K562 (cell line): ENCODE measurements around the gene LYSMD4. TPM values are rescaled to one million over a fixed set of nuclear protein-coding genes. Genes with fewer than 3 reads are reported as not detected.
A peak's percentile ranks its signal among the peaks of the same experiment; 100 is the strongest.

Experiments used
- ATAC-seq: fragments of 200-7000 bp; cut with Tn5 transposase; 3 replicates; pipeline ENCODE4 v1.9.1; 2020; ENCODE audit warnings: moderate library complexity
- BruUV-seq: library from RNA; stranded (reverse); fragments of 400-500 nt; replicated peaks from 2 replicates; lab custom pipeline; 2021; lab: Mats Ljungman, UMichigan
- CTCF ChIA-PET: fragments of 300-600 bp; formaldehyde crosslinking; extraction: SDS; loops from one replicate; lab custom pipeline; 2021; ENCODE audit warnings: low intra/inter-chr PET ratio; lab: Yijun Ruan, JAX
- POLR2A ChIA-PET: fragments of 300-600, 350-650 bp; sonication (Branson Sonifier 250); formaldehyde crosslinking; extraction: SDS; loops from one replicate; lab custom pipeline; 2021; ENCODE audit warnings: antibody characterized with exemption, inconsistent platforms; lab: Yijun Ruan, JAX
- DNase-seq, 4 experiments: peaks; one replicate each; pipeline versions ENCODE4 v3.0.0 to v3.0.0-alpha.2; 2011 to 2018; ENCODE audit warnings: low spot score in 3 of 4, mixed read lengths in 3 of 4; ENCODE audit errors: extremely low read depth in 1 of 4
- FAIRE-seq: peaks from 2 replicates; lab custom pipeline; 2011; peaks lifted over from hg19 to GRCh38; lab: Jason Lieb, UNC
- H2AFZ ChIP-seq: 2 replicates; pipeline ENCODE4 v1.6.0; 2011; ENCODE audit warnings: low read depth, low read length, control low read depth, inconsistent platforms
- H3K27ac ChIP-seq: fragments of 200-600 bp; 3 replicates; pipeline ENCODE4 v1.8.0; 2011; ENCODE audit warnings: low read depth, mild to moderate bottlenecking, control low read depth, inconsistent platforms, low read length, moderate library complexity, mixed read lengths; ENCODE audit errors: extremely low read depth
- H3K27me3 ChIP-seq, 2 experiments: fragments of 300-600 bp in 1 of 2; 2 replicates in 1 of 2; 3 replicates in 1 of 2; pipeline versions ENCODE4 v1.6.0 to v1.8.0; 2011; ENCODE audit warnings: inconsistent platforms in 2 of 2, low read length in 2 of 2, mild to moderate bottlenecking in 1 of 2, mixed read lengths in 1 of 2, moderate library complexity in 1 of 2; ENCODE audit not compliant: control insufficient read depth in 2 of 2, insufficient read depth in 2 of 2
- H3K36me3 ChIP-seq: fragments of 300-600 bp; 3 replicates; pipeline ENCODE4 v1.8.0; 2011; ENCODE audit warnings: mild to moderate bottlenecking, low read length, inconsistent platforms; ENCODE audit not compliant: control insufficient read depth, insufficient read depth
- H3K4me1 ChIP-seq, 2 experiments: fragments of 200-600 bp in 1 of 2; replicated peaks in 1 of 2; 2 replicates in 1 of 2; 3 replicates in 1 of 2; pipeline versions ENCODE4 v1.5.1 to v1.8.0; 2011; ENCODE audit warnings: inconsistent platforms in 2 of 2, low read length in 2 of 2, mild to moderate bottlenecking in 1 of 2, mixed read lengths in 1 of 2, moderate library complexity in 1 of 2; ENCODE audit not compliant: control insufficient read depth in 2 of 2, insufficient read depth in 2 of 2
- H3K4me2 ChIP-seq: 2 replicates; pipeline ENCODE4 v1.6.1; 2011; ENCODE audit warnings: low read length, control low read depth, inconsistent platforms, mixed read lengths; ENCODE audit not compliant: insufficient read depth
- H3K4me3 ChIP-seq: fragments of 200-600 bp; sonication (generic), shearing (Covaris generic); 2 replicates; pipeline ENCODE4 v1.5.1; 2016; ENCODE audit warnings: control low read depth, inconsistent platforms
- H3K79me2 ChIP-seq: fragments of 200-600 bp; 3 replicates; pipeline ENCODE4 v1.8.0; 2011; ENCODE audit warnings: low read length, inconsistent platforms; ENCODE audit not compliant: control insufficient read depth, insufficient read depth
- H3K9ac ChIP-seq, 2 experiments: 2 replicates each; pipeline versions ENCODE4 v1.6.0 to v1.6.1; 2011; ENCODE audit warnings: low read depth in 2 of 2, low read length in 2 of 2, control low read depth in 1 of 2, inconsistent platforms in 1 of 2, mild to moderate bottlenecking in 1 of 2, mixed read lengths in 1 of 2; ENCODE audit not compliant: insufficient read depth in 1 of 2
- H3K9me1 ChIP-seq: one replicate; pipeline ENCODE4 v1.6.0; 2011; ENCODE audit warnings: inconsistent platforms, mild to moderate bottlenecking, low read length, moderate library complexity; ENCODE audit not compliant: control insufficient read depth, insufficient read depth
- H3K9me3 ChIP-seq: replicated peaks from 2 replicates; pipeline ENCODE4 v1.5.1; 2011; ENCODE audit warnings: low read depth, low read length, inconsistent platforms; ENCODE audit not compliant: control insufficient read depth, insufficient read depth
- H4K20me1 ChIP-seq: replicated peaks from 2 replicates; pipeline ENCODE4 v1.6.1; 2011; ENCODE audit warnings: low read length, inconsistent platforms, mixed read lengths; ENCODE audit not compliant: control insufficient read depth, insufficient read depth
- BDP1 ChIP-seq: IDR thresholded peaks from 3 replicates; pipeline ENCODE4 v1.6.1; 2011; ENCODE audit not compliant: insufficient read length, insufficient read depth
- DPF2 ChIP-seq: fragments of 450-650 bp; IDR thresholded peaks from 2 replicates; pipeline ENCODE4 v1.6.1; 2016
- HBP1 ChIP-seq: fragments of 450-650 bp; formaldehyde crosslinking; IDR thresholded peaks from 2 replicates; pipeline ENCODE4 v1.4.0; 2022; ENCODE audit warnings: missing genetic modification characterization
- HNRNPLL ChIP-seq: fragments of 200-400 bp; formaldehyde crosslinking; IDR thresholded peaks from 2 replicates; pipeline ENCODE4 v1.6.1; 2017; ENCODE audit warnings: low read length, low read depth, mild to moderate bottlenecking; ENCODE audit not compliant: poor library complexity, severe bottlenecking
- ILK ChIP-seq: fragments of 450-650 bp; IDR thresholded peaks from 2 replicates; pipeline ENCODE4 v1.6.1; 2016; ENCODE audit warnings: missing genetic modification characterization, low read depth, mild to moderate bottlenecking, missing compliant biosample characterization, moderate library complexity, borderline replicate concordance
- KLF10 ChIP-seq: fragments of 250-450 bp; sonication (Bioruptor Pico); IDR thresholded peaks from 2 replicates; pipeline ENCODE4 v1.6.1; 2021; ENCODE audit warnings: matching md5 sums
- L3MBTL2 ChIP-seq: fragments of 450-650 bp; IDR thresholded peaks from 2 replicates; pipeline ENCODE4 v1.6.1; 2016; ENCODE audit warnings: mild to moderate bottlenecking, moderate library complexity
- RHOXF2B ChIP-seq: fragments of 250-450 bp; sonication (Bioruptor Pico); conservative IDR thresholded peaks from 2 replicates; pipeline ENCODE4 v1.5.1; 2021
- RUNX1 ChIP-seq: sonication (generic); IDR thresholded peaks from 2 replicates; pipeline ENCODE4 v1.6.1; 2016; ENCODE audit warnings: antibody characterized with exemption, low read depth
- STAG1 ChIP-seq: sonication (generic); formaldehyde crosslinking; IDR thresholded peaks from 2 replicates; pipeline ENCODE4 v1.5.0; 2020; ENCODE audit warnings: missing genetic modification reagents, borderline replicate concordance
- USF1 ChIP-seq: sonication (generic); formaldehyde crosslinking; IDR thresholded peaks from 2 replicates; pipeline ENCODE4 v1.9.0; 2022; ENCODE audit warnings: mild to moderate bottlenecking, missing genetic modification reagents
- ZNF280B ChIP-seq: fragments of 250-450 bp; sonication (Bioruptor Pico); IDR thresholded peaks from 2 replicates; pipeline ENCODE4 v1.5.1; 2021; ENCODE audit warnings: mild to moderate bottlenecking
- ZNF324 ChIP-seq: fragments of 250-450 bp; sonication (Bioruptor Pico); IDR thresholded peaks from 2 replicates; pipeline ENCODE4 v1.4.0; 2020; ENCODE audit warnings: mild to moderate bottlenecking
- ZNF354B ChIP-seq: fragments of 250-450 bp; sonication (Bioruptor Pico); IDR thresholded peaks from 2 replicates; pipeline ENCODE4 v1.4.0; 2020
- ZNF57 ChIP-seq: fragments of 450-650 bp; formaldehyde crosslinking; IDR thresholded peaks from 2 replicates; pipeline ENCODE4 v1.4.0; 2020; ENCODE audit warnings: mild to moderate bottlenecking, moderate library complexity
- ZNF766 ChIP-seq: fragments of 200-800 bp; sonication (Bioruptor generic); conservative IDR thresholded peaks from 2 replicates; pipeline ENCODE4 v1.6.1; 2016; ENCODE audit warnings: missing genetic modification characterization, missing compliant biosample characterization
- WGBS: fragments of 100-300 bp; shearing (Covaris generic); methylation state at CpG from one replicate; pipeline ENCODE4 v1.1.6; 2016; ENCODE audit warnings: low coverage, mixed read lengths; ENCODE audit not compliant: insufficient coverage; ENCODE audit errors: missing lambda C conversion rate; 5-methylcytosine and 5-hydroxymethylcytosine counted together
- in situ Hi-C: fragments of 300-500 bp; cut with MboI; formaldehyde crosslinking; loops from 4 replicates; pipeline ENCODE4 v1.15.0; 2018; ENCODE audit warnings: inconsistent platforms, mixed read lengths
- intact Hi-C: fragments of 100-400 bp; cut with micrococcal nuclease; formaldehyde crosslinking; loops from 2 replicates; pipeline ENCODE4 v1.14.2; 2022
- polyA plus RNA-seq, 8 experiments: library from polyadenylated mRNA; depleted of rRNA in 4 of 8; stranded (reverse) in 5 of 8; unstranded in 3 of 8; fragments of >200 nt; fragmentation: Nextera tagmentation in 2 of 8; fragmentation: Illumina TruSeq in 1 of 8; extraction: Ambion mirVana in 2 of 8; extraction: Trizol in 1 of 8; gene quantifications; 2 replicates each; pipeline versions ENCODE4 v1.2.1 to v1.2.3, GENCODE V29; 2011 to 2014; ENCODE audit warnings: inconsistent platforms in 1 of 8, missing spikeins in 1 of 8
- total RNA-seq, 7 experiments: library from RNA; depleted of rRNA in 6 of 7; stranded (reverse); fragments of >200 nt in 6 of 7; fragmentation: Illumina TruSeq in 2 of 7; extraction: Trizol in 2 of 7; gene quantifications; 2 replicates each; pipeline versions ENCODE4 v1.2.1 to v1.2.3, GENCODE V29; 2011 to 2021; ENCODE audit warnings: low replicate concordance in 1 of 7
- TF ChIP-seq, protein P1 (sequence below): sonication (generic); formaldehyde crosslinking; IDR thresholded peaks from 2 replicates; pipeline ENCODE4 v1.8.0; 2022; ENCODE audit warnings: mild to moderate bottlenecking, missing genetic modification reagents
- TF ChIP-seq, protein P2 (sequence below), 2 experiments: IDR thresholded peaks; 2 replicates each; pipeline ENCODE4 v1.6.1; 2012; ENCODE audit warnings: improper control_type of control experiment in 2 of 2, low read depth in 2 of 2, low read length in 2 of 2, borderline replicate concordance in 1 of 2

Gene LYSMD4
- total and polyA plus RNA-seq, 9 of the 15 experiments (the other 6 are each of a cell fraction or from before 2014, with no cell fraction given), result 0.46 to 3.1 (median 2.0) TPM

DNA sequence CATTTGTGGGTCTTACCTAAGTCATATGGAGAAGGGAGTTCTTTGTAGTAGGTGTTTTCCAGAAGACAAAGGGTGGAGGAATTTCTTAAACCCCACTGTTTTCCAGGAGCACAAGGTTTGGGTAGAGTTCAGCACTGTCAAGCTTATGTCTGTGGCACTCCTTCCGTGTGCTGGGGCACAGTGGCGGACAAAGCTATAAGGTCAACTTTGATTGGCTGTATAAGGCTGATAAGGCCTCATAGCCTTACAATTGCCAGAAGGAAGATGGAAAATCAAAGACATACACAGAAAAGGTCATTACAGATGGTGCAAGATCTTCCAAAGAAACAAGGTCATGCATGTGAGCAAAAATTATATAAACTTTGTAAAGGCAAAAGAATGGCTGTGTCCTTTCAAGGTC lies 3.5 kb upstream of the LYSMD4 start:
- intact Hi-C loops (no loop called here), in situ Hi-C loops (loop anchor here (25.0 kb wide), 1 partner anchor 449 kb away; no protein-coding TSS in a partner anchor)
- POLR2A ChIA-PET, result no interaction called here
- TF ChIP-seq USF1 (no peak), STAG1 (no peak), RUNX1 (no peak), DPF2 (no peak), ZNF324 (CRISPR knock-in tag) (no peak), ILK (tag) (no peak), ZNF354B (no peak), HBP1 (CRISPR knock-in tag) (no peak), BDP1 (no peak), ZNF280B (CRISPR knock-in tag) (no peak), L3MBTL2 (no peak), ZNF57 (CRISPR knock-in tag) (no peak), RHOXF2B (CRISPR knock-in tag) (no peak), KLF10 (CRISPR knock-in tag) (no peak), ZNF766 (CRISPR knock-in tag) (no peak), HNRNPLL (no peak)
- TF ChIP-seq, protein P1, sequence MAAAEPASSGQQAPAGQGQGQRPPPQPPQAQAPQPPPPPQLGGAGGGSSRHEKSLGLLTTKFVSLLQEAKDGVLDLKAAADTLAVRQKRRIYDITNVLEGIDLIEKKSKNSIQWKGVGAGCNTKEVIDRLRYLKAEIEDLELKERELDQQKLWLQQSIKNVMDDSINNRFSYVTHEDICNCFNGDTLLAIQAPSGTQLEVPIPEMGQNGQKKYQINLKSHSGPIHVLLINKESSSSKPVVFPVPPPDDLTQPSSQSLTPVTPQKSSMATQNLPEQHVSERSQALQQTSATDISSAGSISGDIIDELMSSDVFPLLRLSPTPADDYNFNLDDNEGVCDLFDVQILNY (CRISPR knock-in tag), result no peak
- TF ChIP-seq, protein P2, sequence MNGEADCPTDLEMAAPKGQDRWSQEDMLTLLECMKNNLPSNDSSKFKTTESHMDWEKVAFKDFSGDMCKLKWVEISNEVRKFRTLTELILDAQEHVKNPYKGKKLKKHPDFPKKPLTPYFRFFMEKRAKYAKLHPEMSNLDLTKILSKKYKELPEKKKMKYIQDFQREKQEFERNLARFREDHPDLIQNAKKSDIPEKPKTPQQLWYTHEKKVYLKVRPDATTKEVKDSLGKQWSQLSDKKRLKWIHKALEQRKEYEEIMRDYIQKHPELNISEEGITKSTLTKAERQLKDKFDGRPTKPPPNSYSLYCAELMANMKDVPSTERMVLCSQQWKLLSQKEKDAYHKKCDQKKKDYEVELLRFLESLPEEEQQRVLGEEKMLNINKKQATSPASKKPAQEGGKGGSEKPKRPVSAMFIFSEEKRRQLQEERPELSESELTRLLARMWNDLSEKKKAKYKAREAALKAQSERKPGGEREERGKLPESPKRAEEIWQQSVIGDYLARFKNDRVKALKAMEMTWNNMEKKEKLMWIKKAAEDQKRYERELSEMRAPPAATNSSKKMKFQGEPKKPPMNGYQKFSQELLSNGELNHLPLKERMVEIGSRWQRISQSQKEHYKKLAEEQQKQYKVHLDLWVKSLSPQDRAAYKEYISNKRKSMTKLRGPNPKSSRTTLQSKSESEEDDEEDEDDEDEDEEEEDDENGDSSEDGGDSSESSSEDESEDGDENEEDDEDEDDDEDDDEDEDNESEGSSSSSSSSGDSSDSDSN (IDR thresholded peaks at IDR 0.05; ENCODE audit: borderline replicate concordance in 1 of 2, low read depth in 2 of 2, low read length in 2 of 2), result no peak

More for the DNA sequence above, 3.5 kb upstream of the LYSMD4 start:
- DNase-seq (no peak), FAIRE-seq (no peak), ATAC-seq (no peak)
- peaks cover 0 to 1% of the 10 kb centered on the region in 2 experiments; a peak in 1 of 5 replicates for H3K27me3 ChIP-seq
- H3K79me2 ChIP-seq, result no peaks in the 10 kb centered on the region
- H3K4me3 ChIP-seq, result no peak overlapping the region
- no peaks in the 10 kb centered on the region for H4K20me1 ChIP-seq
- no peaks in the 10 kb centered on the region for H3K9me3 ChIP-seq
- no peak overlapping the region for H3K27ac ChIP-seq
- H2AFZ ChIP-seq, result peak overlapping the region; percentile 24; the same call in 1 of the 2 replicates
- WGBS, result 15% methylated on average over 2 of the region's 2 CpGs
- no peaks in the 10 kb centered on the region for H3K9me1 ChIP-seq
- peaks cover 5 to 16% of the 10 kb centered on the region in 2 experiments; a peak in 3 of 5 replicates for H3K4me1 ChIP-seq
- CTCF ChIA-PET, result no interaction called here
- no peak overlapping the region for H3K4me2 ChIP-seq
- no TSS peak for BruUV-seq
- no peak overlapping the region for H3K9ac ChIP-seq
- H3K36me3 ChIP-seq, result no peaks in the 10 kb centered on the region
